GM20000 (cell line): ENCODE results near the gene FOXP1.
"Not testable (repeated sequence)": the region's sequence is repeated elsewhere in the genome, so short reads cannot be mapped to it uniquely, and the experiment has no call there.

Experiments used
- DNase-seq: peaks from one replicate; pipeline ENCODE4 v3.0.0; 2012; ENCODE audit warnings: low spot score
- TF ChIP-seq, protein P1 (sequence below): IDR thresholded peaks from 2 replicates; pipeline ENCODE4 v1.5.1; 2012; ENCODE audit warnings: mild to moderate bottlenecking, control low read depth; ENCODE audit errors: extremely low read depth, missing control alignments

Gene FOXP1

DNA sequence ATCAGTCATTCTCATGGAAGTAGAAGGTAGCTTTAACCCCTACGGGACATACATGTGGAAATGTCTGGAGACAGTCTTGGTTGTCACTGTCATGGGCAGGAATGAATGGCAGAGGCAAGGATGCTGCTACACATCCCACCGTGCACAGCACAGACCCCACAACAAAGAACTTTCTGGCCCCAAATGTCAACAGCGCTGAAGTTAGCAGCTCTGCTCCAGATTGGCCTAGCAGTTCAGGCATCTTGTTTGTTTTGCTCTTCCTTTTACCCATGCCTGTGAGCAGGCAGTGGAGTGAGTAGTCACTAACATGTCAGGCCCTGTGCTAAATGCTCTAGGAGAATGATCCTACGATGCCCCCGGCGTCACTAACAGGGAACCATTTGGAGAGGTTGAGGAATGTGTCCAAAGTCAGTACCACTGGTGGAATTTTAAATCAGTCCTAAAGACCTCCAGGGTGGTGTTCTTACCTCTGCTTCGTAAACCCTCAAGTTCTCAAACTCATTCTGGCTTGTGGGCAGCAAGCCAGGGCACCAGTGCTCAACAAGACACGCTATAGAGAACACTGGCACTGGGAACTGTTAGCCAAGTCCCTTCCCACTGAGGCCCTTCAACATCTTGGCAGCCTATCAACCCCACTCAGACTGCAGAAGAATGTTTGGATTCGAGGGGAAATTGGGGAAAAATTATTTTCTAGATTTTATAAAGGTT, 142.2 kb downstream of the FOXP1 start:
- TF ChIP-seq, protein P1, sequence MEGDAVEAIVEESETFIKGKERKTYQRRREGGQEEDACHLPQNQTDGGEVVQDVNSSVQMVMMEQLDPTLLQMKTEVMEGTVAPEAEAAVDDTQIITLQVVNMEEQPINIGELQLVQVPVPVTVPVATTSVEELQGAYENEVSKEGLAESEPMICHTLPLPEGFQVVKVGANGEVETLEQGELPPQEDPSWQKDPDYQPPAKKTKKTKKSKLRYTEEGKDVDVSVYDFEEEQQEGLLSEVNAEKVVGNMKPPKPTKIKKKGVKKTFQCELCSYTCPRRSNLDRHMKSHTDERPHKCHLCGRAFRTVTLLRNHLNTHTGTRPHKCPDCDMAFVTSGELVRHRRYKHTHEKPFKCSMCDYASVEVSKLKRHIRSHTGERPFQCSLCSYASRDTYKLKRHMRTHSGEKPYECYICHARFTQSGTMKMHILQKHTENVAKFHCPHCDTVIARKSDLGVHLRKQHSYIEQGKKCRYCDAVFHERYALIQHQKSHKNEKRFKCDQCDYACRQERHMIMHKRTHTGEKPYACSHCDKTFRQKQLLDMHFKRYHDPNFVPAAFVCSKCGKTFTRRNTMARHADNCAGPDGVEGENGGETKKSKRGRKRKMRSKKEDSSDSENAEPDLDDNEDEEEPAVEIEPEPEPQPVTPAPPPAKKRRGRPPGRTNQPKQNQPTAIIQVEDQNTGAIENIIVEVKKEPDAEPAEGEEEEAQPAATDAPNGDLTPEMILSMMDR: no peak
- DNase-seq: no peak

DNA sequence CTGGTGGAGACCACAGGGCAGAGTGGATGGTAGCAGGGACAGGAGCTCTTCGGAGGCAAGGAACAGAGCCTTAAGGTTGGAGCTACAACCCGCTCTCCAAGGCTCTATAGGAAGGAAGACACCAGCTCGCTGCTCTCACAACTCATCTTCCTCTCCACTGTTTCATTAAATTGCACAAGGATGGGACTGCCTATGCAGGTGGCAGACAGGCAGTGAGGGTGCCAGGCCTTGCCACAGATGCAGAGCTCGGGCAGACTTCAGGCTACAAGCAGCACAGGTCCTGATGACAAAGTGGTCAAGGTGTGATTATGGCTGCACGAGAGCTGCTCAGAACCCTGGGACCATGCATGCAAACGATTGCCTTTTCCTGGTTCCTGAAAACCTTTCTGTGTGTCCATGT, 144.6 kb downstream of the FOXP1 start:
- TF ChIP-seq, protein P1: no peak
- DNase-seq: no peak

DNA sequence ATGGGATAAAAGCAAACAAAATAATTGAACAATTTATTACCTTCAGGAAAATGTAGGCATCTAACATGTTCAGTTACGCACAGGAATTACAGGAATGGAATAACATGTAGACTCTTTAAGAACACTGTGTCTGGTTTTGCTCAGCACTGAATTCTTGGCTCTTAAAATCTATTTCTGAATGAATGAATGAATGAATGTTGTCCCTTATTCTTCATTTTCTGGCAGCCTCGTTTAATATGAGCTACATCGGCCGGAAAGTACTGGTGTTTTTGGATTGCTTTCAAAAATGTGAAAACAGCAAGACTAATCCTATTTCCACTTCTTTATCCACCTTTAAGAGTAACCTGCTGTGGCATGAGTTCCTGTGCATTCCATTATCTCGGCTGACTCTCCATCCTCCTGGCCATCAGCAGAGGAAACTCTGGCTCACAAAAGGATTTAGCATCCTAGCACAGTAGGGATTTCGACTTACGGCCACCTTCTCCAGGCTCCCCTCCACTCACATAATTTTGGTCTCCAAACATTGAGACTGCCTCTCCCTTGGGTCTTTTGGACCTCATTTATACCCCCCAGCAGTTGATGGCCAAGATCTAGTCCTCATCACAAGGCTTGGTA, 145.3 kb downstream of the FOXP1 start:
- no peak for DNase-seq
- TF ChIP-seq, protein P1: no peak

DNA sequence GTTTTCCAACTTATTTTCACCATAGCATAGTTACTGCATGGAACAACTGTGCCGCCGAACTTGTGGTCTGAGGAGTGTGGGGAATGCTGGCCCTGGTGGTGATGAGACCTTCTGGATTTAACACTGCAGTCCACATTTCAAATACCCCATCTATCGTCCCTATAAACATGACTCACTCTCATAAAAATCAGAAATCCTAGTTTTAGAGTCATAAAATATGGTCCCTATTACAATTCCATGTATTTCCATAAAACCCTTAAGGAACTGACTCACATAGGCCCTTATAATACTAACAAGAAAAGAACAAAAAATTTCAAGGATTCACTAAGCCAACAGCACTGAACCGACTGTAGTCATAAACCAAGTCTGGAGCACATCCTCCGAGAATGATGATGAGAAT, 147.2 kb downstream of the FOXP1 start:
- TF ChIP-seq, protein P1: no peak
- DNase-seq: no peak

DNA sequence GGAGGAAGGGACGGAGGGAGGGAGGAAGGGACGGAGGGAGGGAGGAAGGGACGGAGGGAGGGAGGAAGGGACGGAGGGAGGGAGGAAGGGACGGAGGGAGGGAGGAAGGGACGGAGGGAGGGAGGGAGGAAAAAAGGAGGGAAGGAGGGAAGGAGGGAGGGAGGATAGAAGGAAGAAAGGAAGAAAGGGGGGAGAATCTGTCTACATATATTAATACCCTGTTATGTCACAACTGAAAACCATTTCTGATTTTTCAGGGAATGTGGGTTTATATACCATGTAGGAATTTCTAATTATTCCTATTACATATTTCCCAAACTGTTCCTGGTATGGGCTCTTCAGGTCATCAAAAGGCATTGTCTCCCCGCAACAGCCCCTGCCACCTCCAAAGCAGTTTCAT, 147.7 kb downstream of the FOXP1 start:
- DNase-seq: not testable (repeated sequence)

DNA sequence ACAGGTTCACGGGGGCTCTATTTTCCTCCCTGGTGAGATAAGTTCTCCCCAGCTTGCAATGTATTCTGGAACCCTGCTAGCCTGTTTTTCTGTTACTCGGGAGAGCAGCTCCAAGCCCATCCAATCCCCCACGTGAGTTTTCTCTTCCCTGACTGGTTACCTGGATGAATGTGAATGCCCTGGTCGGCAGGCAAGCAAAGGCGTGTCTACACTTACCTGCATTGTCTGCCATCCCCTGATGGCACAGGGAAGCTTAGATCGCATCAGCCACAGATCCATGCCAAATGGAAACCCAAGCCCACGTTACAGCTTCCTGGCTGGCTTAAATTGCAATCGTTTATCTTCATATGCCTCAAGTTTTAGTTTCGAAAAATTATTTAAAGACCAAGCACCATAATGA, 149.9 kb downstream of the FOXP1 start:
- DNase-seq: no peak
- TF ChIP-seq, protein P1: no peak

DNA sequence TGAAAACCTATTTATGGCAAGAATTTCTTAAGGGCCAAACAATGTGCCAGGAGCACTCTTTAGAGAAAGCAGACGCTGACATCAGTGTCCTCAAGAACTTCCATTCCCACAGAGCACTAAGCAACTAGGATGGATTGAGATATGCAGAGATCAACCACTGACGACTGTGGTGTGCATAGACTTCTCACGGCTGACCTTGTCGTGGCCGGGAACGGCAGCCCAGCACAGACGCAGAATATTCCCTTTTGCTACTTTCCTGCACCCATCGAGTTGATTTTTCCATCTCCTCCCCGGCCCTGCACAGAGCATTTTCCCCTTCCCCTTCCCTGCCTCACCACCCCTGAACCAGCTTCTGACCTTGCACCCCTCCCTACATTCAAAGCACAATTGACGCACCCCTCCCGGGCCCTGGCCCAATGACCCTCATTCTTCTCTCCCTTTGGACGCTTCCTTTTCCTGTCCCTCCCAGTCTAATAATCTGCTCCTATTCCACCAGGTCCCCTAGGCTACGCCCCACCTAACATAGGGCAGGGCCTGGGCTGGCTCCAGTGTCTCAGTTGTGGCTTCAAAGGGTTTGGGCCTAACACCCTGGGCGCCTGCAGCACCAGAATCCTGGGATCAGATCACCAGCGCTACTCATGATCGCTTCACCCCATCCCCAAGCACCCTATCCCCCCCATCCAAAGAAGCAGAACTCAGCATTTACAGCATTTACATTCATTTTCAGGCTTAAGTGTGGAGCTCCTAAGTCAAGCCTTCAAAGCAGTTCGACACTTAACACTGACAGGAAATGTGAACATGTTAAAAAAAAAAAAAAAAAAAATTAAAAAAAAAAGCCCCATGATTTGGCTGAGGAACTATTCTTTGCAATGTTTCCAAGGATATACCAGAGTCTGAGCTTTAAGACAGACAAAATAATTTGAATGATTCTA, 151.2 kb downstream of the FOXP1 start:
- TF ChIP-seq, protein P1: no peak

More for the DNA sequence above, 151.2 kb downstream of the FOXP1 start:
- no peak for DNase-seq
